GM23338 (cell line): Measurements from ENCODE around the gene COX4I1. TPM values are rescaled to one million over a fixed set of nuclear protein-coding genes. Genes with fewer than 3 reads are reported as not detected.

ENCODE experiments used
- ATAC-seq: fragments of 200-7000 bp; cut with Tn5 transposase; 3 replicates; pipeline ENCODE4 v1.9.1; 2020
- DNase-seq: peaks from one replicate; pipeline ENCODE4 v3.0.0-alpha.2; 2015; ENCODE audit warnings: low spot score
- H2AFZ ChIP-seq: fragments of 200-600 bp; sonication (generic); 2 replicates; pipeline ENCODE4 v1.8.0; 2016; ENCODE audit warnings: antibody characterized with exemption, mild to moderate bottlenecking, moderate library complexity
- H3F3A ChIP-seq: fragments of 200-600 bp; sonication (generic); replicated peaks from 2 replicates; pipeline ENCODE4 v1.8.0; 2017; ENCODE audit warnings: antibody characterized with exemption, mixed run types, low read depth
- H3K27ac ChIP-seq: fragments of 200-600 bp; sonication (generic); 2 replicates; pipeline ENCODE4 v1.6.1; 2016; ENCODE audit warnings: low read depth
- H3K27me3 ChIP-seq: fragments of 200-600 bp; sonication (generic); 2 replicates; pipeline ENCODE4 v1.8.0; 2016; ENCODE audit warnings: mild to moderate bottlenecking, mixed run types, moderate library complexity; ENCODE audit not compliant: insufficient read depth
- H3K36me3 ChIP-seq: fragments of 200-600 bp; sonication (generic); 2 replicates; pipeline ENCODE4 v1.8.0; 2016; ENCODE audit warnings: mild to moderate bottlenecking; ENCODE audit not compliant: insufficient read depth
- H3K4me1 ChIP-seq: fragments of 200-600 bp; sonication (generic); 2 replicates; pipeline ENCODE4 v1.8.0; 2016; ENCODE audit warnings: mild to moderate bottlenecking, moderate library complexity; ENCODE audit not compliant: insufficient read depth
- H3K4me2 ChIP-seq: fragments of 200-600 bp; sonication (generic); 2 replicates; pipeline ENCODE4 v1.7.1; 2017; ENCODE audit warnings: mixed run types
- H3K4me3 ChIP-seq: fragments of 200-600 bp; sonication (generic); 2 replicates; pipeline ENCODE4 v1.6.1; 2016; ENCODE audit warnings: mixed run types
- H3K79me2 ChIP-seq: fragments of 200-600 bp; sonication (generic); replicated peaks from 2 replicates; pipeline ENCODE4 v1.8.0; 2017; ENCODE audit warnings: mild to moderate bottlenecking; ENCODE audit not compliant: insufficient read depth
- H3K9me2 ChIP-seq: fragments of 200-600 bp; sonication (generic); 2 replicates; pipeline ENCODE4 v1.8.0; 2017; ENCODE audit not compliant: insufficient read depth
- H4K20me1 ChIP-seq: fragments of 200-600 bp; sonication (generic); replicated peaks from 2 replicates; pipeline ENCODE4 v1.8.0; 2017; ENCODE audit warnings: mild to moderate bottlenecking; ENCODE audit not compliant: insufficient read depth
- H3K27ac Mint-ChIP-seq: 2 replicates; pipeline ENCODE4 v1.8.0; 2020; ENCODE audit warnings: inconsistent platforms, mild to moderate bottlenecking, moderate library complexity, mixed read lengths
- H3K27me3 Mint-ChIP-seq: 3 replicates; pipeline ENCODE4 v1.8.0; 2022; ENCODE audit warnings: low read depth, mild to moderate bottlenecking, moderate library complexity, mixed read lengths, inconsistent platforms; ENCODE audit not compliant: insufficient read depth, poor library complexity
- H3K36me3 Mint-ChIP-seq: 3 replicates; pipeline ENCODE4 v1.8.0; 2021; ENCODE audit warnings: low read depth, mild to moderate bottlenecking, inconsistent platforms, moderate library complexity, mixed read lengths
- H3K4me1 Mint-ChIP-seq: 3 replicates; pipeline ENCODE4 v1.8.0; 2020; ENCODE audit warnings: mild to moderate bottlenecking, inconsistent platforms, mixed read lengths
- H3K4me3 Mint-ChIP-seq: 3 replicates; pipeline ENCODE4 v1.8.0; 2021; ENCODE audit warnings: moderate library complexity, mild to moderate bottlenecking, inconsistent platforms, mixed read lengths
- H3K9me3 Mint-ChIP-seq: 3 replicates; pipeline ENCODE4 v1.8.0; 2020; ENCODE audit warnings: moderate library complexity, mild to moderate bottlenecking, inconsistent platforms, mixed read lengths
- CREB1 ChIP-seq: fragments of 250-450 bp; sonication (Bioruptor Pico); IDR thresholded peaks from 2 replicates; pipeline ENCODE4 v1.5.0; 2020; ENCODE audit warnings: low read depth, mild to moderate bottlenecking, moderate library complexity
- EZH2 ChIP-seq: fragments of 200-600 bp; sonication (generic); IDR thresholded peaks from one replicate; pipeline ENCODE4 v1.8.0; 2017; ENCODE audit warnings: antibody characterized with exemption, mild to moderate bottlenecking, low read depth; ENCODE audit not compliant: unreplicated experiment
- EZH2phosphoT487 ChIP-seq: fragments of 200-600 bp; sonication (generic); IDR thresholded peaks from one replicate; pipeline ENCODE4 v1.8.1; 2018; ENCODE audit warnings: antibody characterized with exemption; ENCODE audit not compliant: unreplicated experiment
- JUNB ChIP-seq: IDR thresholded peaks from one replicate; pipeline ENCODE4 v1.6.1; 2016; ENCODE audit warnings: antibody characterized with exemption; ENCODE audit not compliant: unreplicated experiment
- NANOG ChIP-seq: IDR thresholded peaks from 2 replicates; pipeline ENCODE4 v1.6.1; 2016; ENCODE audit warnings: antibody characterized with exemption, borderline replicate concordance
- POLR2AphosphoS5 ChIP-seq: IDR thresholded peaks from 2 replicates; pipeline ENCODE4 v1.6.1; 2016; ENCODE audit warnings: antibody characterized with exemption, low read depth
- STAT1 ChIP-seq: IDR thresholded peaks from one replicate; pipeline ENCODE4 v1.6.1; 2016; ENCODE audit warnings: antibody characterized with exemption; ENCODE audit not compliant: unreplicated experiment
- ZNF114 ChIP-seq: fragments of 250-450 bp; sonication (Bioruptor Pico); IDR thresholded peaks from 2 replicates; pipeline ENCODE4 v1.5.0; 2020; ENCODE audit warnings: mild to moderate bottlenecking, moderate library complexity
- ZNF331 ChIP-seq: fragments of 250-450 bp; sonication (Bioruptor Pico); IDR thresholded peaks from 2 replicates; pipeline ENCODE4 v1.5.0; 2020; ENCODE audit warnings: low read depth, mild to moderate bottlenecking, moderate library complexity
- polyA plus RNA-seq: library from polyadenylated mRNA; unstranded; fragments of >200 nt; fragmentation: Nextera tagmentation; extraction: Ambion mirVana; gene quantifications from 2 replicates; pipeline ENCODE4 v1.2.1, GENCODE V29; 2016
- total RNA-seq: library from RNA; depleted of rRNA; stranded (reverse); fragments of >200 nt; shearing (Covaris generic); gene quantifications from 2 replicates; pipeline ENCODE4 v1.2.3, GENCODE V29; 2014
- TF ChIP-seq, protein P1 (sequence below): IDR thresholded peaks from 2 replicates; pipeline ENCODE4 v1.6.1; 2016; ENCODE audit warnings: antibody characterized with exemption
- TF ChIP-seq, protein P2 (sequence below): fragments of 250-450 bp; sonication (Bioruptor Pico); IDR thresholded peaks from 2 replicates; pipeline ENCODE4 v1.5.0; 2020; ENCODE audit warnings: mild to moderate bottlenecking, moderate library complexity
- TF ChIP-seq, protein P3 (sequence below): IDR thresholded peaks from one replicate; pipeline ENCODE4 v1.6.1; 2018; ENCODE audit warnings: antibody characterized with exemption; ENCODE audit not compliant: unreplicated experiment

Gene COX4I1
- total and polyA plus RNA-seq, 2 experiments from 2014 or later, result 329 to 1,008 TPM

DNA sequence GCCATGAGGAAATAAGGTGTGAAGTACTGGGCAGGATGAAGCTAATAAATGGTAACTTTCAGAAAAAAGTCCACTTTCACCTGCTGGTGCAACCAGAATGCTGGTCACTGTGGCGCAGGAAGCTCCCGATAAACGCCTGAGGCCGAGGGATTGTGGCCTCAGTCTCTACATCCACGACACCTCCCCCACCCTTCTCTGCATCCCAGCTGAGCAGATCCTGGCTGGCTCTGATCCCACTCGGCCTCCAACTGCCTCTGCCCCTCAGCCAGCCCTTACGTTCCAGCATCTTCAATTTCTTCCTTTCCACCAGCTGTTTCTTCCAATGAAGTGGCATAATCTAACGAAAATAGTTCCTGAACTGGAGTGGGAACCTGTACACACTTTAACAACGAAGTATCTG is 49.5 kb downstream of the COX4I1 start:
- peaks cover 8% of the 10 kb centered on the region for H3K27me3 Mint-ChIP-seq
- H3K36me3 Mint-ChIP-seq, result no peaks in the 10 kb centered on the region
- Histone ChIP-seq H3K36me3 (no peaks in the 10 kb centered on the region), H3K27ac (no peak overlapping the region), H3K27me3 (no peaks in the 10 kb centered on the region), H4K20me1 (no peaks in the 10 kb centered on the region), H2AFZ (no peak overlapping the region), H3K4me3 (no peak overlapping the region), H3K9me2 (no peaks in the 10 kb centered on the region), H3F3A (no peaks in the 10 kb centered on the region), H3K79me2 (no peaks in the 10 kb centered on the region), H3K4me2 (no peak overlapping the region), H3K4me1 (no peaks in the 10 kb centered on the region)
- no peaks in the 10 kb centered on the region; the same call in 2 of the 3 replicates for H3K9me3 Mint-ChIP-seq
- H3K4me1 Mint-ChIP-seq, result peaks cover 8% of the 10 kb centered on the region
- ATAC-seq (peak; percentile 44; the same call in 1 of the 3 replicates), DNase-seq (no peak)
- H3K27ac Mint-ChIP-seq, result no peak overlapping the region
- H3K4me3 Mint-ChIP-seq, result no peak overlapping the region
- TF ChIP-seq EZH2phosphoT487, result no peak

DNA sequence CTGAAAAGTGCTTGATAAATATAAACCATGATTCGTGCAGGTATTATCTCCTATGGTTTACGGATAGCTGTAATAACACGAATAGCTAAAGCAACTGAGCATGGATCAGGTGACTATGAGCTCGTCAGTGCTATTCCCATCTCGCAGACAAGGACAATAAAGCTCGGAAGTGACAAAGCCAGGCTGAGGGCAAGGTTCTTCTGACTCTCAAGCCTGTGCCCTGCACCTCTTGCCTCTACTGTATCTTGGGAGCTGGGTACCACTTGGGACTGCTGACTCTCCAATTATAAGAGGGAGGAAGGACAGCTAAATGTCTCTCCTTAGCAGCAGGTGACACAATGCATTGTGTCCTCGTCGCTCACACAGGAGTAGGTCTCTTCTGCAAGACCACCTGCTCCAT is 49.9 kb downstream of the COX4I1 start:
- no peak for ATAC-seq
- Histone ChIP-seq H3K27ac (no peak overlapping the region), H3K27me3 (no peaks in the 10 kb centered on the region), H3K4me2 (no peak overlapping the region), H3K9me2 (no peaks in the 10 kb centered on the region), H3K4me3 (no peak overlapping the region), H2AFZ (no peak overlapping the region), H4K20me1 (no peaks in the 10 kb centered on the region), H3F3A (no peaks in the 10 kb centered on the region), H3K4me1 (no peaks in the 10 kb centered on the region), H3K36me3 (no peaks in the 10 kb centered on the region), H3K79me2 (no peaks in the 10 kb centered on the region)
- DNase-seq, result no peak
- Mint-ChIP-seq H3K9me3 (no peaks in the 10 kb centered on the region; the same call in 2 of the 3 replicates), H3K27ac (no peak overlapping the region), H3K4me3 (no peak overlapping the region), H3K36me3 (no peaks in the 10 kb centered on the region), H3K4me1 (peaks cover 8% of the 10 kb centered on the region), H3K27me3 (peaks cover 8% of the 10 kb centered on the region)
- TF ChIP-seq CREB1 (CRISPR knock-in tag) (no peak), STAT1 (no peak), ZNF331 (CRISPR knock-in tag) (no peak), NANOG (no peak), POLR2AphosphoS5 (no peak), EZH2 (no peak), JUNB (no peak), EZH2phosphoT487 (no peak), ZNF114 (CRISPR knock-in tag) (no peak)
- TF ChIP-seq, protein P1, sequence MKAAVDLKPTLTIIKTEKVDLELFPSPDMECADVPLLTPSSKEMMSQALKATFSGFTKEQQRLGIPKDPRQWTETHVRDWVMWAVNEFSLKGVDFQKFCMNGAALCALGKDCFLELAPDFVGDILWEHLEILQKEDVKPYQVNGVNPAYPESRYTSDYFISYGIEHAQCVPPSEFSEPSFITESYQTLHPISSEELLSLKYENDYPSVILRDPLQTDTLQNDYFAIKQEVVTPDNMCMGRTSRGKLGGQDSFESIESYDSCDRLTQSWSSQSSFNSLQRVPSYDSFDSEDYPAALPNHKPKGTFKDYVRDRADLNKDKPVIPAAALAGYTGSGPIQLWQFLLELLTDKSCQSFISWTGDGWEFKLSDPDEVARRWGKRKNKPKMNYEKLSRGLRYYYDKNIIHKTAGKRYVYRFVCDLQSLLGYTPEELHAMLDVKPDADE, result no peak
- TF ChIP-seq, protein P2, sequence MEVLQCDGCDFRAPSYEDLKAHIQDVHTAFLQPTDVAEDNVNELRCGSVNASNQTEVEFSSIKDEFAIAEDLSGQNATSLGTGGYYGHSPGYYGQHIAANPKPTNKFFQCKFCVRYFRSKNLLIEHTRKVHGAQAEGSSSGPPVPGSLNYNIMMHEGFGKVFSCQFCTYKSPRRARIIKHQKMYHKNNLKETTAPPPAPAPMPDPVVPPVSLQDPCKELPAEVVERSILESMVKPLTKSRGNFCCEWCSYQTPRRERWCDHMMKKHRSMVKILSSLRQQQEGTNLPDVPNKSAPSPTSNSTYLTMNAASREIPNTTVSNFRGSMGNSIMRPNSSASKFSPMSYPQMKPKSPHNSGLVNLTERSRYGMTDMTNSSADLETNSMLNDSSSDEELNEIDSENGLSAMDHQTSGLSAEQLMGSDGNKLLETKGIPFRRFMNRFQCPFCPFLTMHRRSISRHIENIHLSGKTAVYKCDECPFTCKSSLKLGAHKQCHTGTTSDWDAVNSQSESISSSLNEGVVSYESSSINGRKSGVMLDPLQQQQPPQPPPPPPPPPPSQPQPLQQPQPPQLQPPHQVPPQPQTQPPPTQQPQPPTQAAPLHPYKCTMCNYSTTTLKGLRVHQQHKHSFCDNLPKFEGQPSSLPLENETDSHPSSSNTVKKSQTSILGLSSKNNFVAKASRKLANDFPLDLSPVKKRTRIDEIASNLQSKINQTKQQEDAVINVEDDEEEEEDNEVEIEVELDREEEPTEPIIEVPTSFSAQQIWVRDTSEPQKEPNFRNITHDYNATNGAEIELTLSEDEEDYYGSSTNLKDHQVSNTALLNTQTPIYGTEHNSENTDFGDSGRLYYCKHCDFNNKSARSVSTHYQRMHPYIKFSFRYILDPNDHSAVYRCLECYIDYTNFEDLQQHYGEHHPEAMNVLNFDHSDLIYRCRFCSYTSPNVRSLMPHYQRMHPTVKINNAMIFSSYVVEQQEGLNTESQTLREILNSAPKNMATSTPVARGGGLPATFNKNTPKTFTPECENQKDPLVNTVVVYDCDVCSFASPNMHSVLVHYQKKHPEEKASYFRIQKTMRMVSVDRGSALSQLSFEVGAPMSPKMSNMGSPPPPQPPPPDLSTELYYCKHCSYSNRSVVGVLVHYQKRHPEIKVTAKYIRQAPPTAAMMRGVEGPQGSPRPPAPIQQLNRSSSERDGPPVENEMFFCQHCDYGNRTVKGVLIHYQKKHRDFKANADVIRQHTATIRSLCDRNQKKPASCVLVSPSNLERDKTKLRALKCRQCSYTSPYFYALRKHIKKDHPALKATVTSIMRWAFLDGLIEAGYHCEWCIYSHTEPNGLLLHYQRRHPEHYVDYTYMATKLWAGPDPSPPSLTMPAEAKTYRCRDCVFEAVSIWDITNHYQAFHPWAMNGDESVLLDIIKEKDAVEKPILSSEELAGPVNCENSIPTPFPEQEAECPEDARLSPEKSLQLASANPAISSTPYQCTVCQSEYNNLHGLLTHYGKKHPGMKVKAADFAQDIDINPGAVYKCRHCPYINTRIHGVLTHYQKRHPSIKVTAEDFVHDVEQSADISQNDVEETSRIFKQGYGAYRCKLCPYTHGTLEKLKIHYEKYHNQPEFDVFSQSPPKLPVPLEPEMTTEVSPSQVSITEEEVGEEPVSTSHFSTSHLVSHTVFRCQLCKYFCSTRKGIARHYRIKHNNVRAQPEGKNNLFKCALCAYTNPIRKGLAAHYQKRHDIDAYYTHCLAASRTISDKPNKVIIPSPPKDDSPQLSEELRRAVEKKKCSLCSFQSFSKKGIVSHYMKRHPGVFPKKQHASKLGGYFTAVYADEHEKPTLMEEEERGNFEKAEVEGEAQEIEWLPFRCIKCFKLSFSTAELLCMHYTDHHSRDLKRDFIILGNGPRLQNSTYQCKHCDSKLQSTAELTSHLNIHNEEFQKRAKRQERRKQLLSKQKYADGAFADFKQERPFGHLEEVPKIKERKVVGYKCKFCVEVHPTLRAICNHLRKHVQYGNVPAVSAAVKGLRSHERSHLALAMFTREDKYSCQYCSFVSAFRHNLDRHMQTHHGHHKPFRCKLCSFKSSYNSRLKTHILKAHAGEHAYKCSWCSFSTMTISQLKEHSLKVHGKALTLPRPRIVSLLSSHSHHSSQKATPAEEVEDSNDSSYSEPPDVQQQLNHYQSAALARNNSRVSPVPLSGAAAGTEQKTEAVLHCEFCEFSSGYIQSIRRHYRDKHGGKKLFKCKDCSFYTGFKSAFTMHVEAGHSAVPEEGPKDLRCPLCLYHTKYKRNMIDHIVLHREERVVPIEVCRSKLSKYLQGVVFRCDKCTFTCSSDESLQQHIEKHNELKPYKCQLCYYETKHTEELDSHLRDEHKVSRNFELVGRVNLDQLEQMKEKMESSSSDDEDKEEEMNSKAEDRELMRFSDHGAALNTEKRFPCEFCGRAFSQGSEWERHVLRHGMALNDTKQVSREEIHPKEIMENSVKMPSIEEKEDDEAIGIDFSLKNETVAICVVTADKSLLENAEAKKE, result no peak
- TF ChIP-seq, protein P3, sequence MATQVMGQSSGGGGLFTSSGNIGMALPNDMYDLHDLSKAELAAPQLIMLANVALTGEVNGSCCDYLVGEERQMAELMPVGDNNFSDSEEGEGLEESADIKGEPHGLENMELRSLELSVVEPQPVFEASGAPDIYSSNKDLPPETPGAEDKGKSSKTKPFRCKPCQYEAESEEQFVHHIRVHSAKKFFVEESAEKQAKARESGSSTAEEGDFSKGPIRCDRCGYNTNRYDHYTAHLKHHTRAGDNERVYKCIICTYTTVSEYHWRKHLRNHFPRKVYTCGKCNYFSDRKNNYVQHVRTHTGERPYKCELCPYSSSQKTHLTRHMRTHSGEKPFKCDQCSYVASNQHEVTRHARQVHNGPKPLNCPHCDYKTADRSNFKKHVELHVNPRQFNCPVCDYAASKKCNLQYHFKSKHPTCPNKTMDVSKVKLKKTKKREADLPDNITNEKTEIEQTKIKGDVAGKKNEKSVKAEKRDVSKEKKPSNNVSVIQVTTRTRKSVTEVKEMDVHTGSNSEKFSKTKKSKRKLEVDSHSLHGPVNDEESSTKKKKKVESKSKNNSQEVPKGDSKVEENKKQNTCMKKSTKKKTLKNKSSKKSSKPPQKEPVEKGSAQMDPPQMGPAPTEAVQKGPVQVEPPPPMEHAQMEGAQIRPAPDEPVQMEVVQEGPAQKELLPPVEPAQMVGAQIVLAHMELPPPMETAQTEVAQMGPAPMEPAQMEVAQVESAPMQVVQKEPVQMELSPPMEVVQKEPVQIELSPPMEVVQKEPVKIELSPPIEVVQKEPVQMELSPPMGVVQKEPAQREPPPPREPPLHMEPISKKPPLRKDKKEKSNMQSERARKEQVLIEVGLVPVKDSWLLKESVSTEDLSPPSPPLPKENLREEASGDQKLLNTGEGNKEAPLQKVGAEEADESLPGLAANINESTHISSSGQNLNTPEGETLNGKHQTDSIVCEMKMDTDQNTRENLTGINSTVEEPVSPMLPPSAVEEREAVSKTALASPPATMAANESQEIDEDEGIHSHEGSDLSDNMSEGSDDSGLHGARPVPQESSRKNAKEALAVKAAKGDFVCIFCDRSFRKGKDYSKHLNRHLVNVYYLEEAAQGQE, result no peak
